IPS-15b (cell line): ENCODE results near the gene COA5.

Source experiments
- H3K27me3 ChIP-seq: one replicate; pipeline ENCODE4 v1.6.1; 2013; ENCODE audit warnings: low read length; ENCODE audit not compliant: control insufficient read depth, insufficient read depth
- H3K36me3 ChIP-seq: one replicate; pipeline ENCODE4 v1.6.1; 2013; ENCODE audit warnings: low read length; ENCODE audit not compliant: control insufficient read depth, insufficient read depth
- H3K4me1 ChIP-seq: one replicate; pipeline ENCODE4 v1.6.1; 2013; ENCODE audit warnings: mild to moderate bottlenecking, low read length; ENCODE audit not compliant: control insufficient read depth, insufficient read depth
- H3K4me3 ChIP-seq: one replicate; pipeline ENCODE4 v1.5.1; 2013; ENCODE audit warnings: low read depth, low read length
- H3K9ac ChIP-seq: one replicate; pipeline ENCODE4 v1.6.1; 2013; ENCODE audit warnings: low read depth, mild to moderate bottlenecking, low read length
- H3K9me3 ChIP-seq: one replicate; pipeline ENCODE4 v1.6.1; 2013; ENCODE audit warnings: mild to moderate bottlenecking, low read length; ENCODE audit not compliant: control insufficient read depth, insufficient read depth

Gene COA5

GRCh38 chr2:98556344-98557033 is 51.8 kb downstream of the COA5 start:
- Histone ChIP-seq H3K9ac (no peak overlapping the region), H3K4me1 (no peaks in the 10 kb centered on the region), H3K27me3 (no peaks in the 10 kb centered on the region), H3K36me3 (peaks cover 44% of the 10 kb centered on the region), H3K9me3 (no peaks in the 10 kb centered on the region), H3K4me3 (no peak overlapping the region)

DNA sequence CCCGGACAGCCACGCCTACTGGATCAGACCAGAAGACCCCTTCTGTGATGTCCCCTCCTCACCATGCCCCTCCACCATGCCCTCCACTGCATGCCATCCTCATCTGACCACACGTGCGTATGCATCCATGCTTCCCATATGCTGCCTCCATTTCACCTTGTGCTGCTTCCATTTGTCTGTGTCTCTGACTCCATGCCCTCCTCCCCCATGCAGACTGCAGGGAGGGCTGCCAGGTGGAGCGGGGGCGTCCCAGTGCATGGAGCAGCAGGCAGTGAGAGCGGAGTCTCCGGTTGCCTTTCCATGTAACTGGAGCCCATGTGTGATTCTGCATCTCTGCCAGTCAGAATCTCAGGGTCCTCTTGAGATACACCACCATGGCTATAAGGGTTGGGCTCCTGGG is 52.6 kb downstream of the COA5 start:
- Histone ChIP-seq H3K4me1 (no peaks in the 10 kb centered on the region), H3K9me3 (no peaks in the 10 kb centered on the region), H3K9ac (no peak overlapping the region), H3K4me3 (no peak overlapping the region), H3K36me3 (peaks cover 42% of the 10 kb centered on the region), H3K27me3 (no peaks in the 10 kb centered on the region)

- Histone ChIP-seq H3K4me1 (no peaks in the 10 kb centered on the region), H3K4me3 (no peak overlapping the region), H3K9me3 (no peaks in the 10 kb centered on the region), H3K36me3 (peaks cover 40% of the 10 kb centered on the region), H3K27me3 (no peaks in the 10 kb centered on the region), H3K9ac (no peak overlapping the region)
Observed at GRCh38 chr2:98554116-98554861, 54.0 kb downstream of the COA5 start.

DNA sequence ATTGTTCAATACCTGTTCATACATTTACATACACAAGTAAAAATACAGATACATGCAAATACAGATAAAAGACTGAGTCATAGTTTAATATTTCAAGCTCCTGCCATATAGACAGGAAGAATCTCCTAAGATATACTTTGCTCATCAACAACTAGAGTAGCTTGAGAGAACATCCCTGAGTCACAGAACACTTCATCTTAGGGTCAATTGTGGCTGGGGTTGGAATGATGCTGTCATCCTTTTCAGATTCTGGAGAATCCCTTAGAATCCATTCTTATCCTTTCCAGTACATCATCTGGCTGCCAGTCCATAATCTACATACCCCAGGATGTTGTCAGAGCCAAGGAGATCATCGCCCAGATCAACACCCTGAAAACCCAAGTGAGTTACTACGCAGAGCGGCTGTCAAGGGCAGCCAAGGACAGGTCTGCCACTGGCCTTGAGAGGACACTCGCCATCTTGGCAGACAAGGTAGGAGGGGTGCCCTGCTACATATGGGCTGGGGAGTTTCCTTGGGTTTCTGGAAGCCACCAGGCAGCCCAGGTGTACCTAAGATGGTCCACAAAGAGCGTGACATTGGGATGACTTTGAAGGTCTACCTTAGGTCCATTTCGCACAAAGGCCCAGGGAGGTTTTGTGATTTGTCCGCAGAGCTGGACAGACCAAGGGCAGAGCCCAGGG is 55.7 kb downstream of the COA5 start:
- H3K27me3 ChIP-seq = no peaks in the 10 kb centered on the region
- H3K4me3 ChIP-seq = no peak overlapping the region
- H3K9me3 ChIP-seq = no peaks in the 10 kb centered on the region
- H3K4me1 ChIP-seq = no peaks in the 10 kb centered on the region
- H3K9ac ChIP-seq = no peak overlapping the region
- H3K36me3 ChIP-seq = peaks cover 44% of the 10 kb centered on the region

DNA sequence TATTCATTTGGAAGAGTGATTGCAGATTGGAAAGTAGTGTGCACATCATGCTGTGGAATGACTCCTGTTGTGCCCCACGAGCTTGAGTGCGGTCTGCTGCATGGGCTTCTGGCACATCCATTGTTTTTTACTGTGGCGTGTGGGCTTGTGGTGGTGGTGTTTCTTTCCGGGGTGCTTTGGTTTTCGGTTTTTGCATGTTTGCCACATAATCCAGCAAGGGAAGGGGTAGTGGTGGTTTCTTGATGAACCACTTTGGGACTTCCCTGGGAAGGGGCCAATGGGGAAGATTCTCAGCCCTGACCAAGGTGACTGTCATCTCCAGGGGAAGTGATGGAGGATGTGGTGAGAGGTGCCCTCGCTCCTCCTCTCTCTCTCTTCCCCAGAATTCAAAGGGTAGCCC is 57.0 kb downstream of the COA5 start:
- H3K4me1 ChIP-seq = no peaks in the 10 kb centered on the region
- no peak overlapping the region for H3K9ac ChIP-seq
- peaks cover 47% of the 10 kb centered on the region for H3K36me3 ChIP-seq
- H3K4me3 ChIP-seq = no peak overlapping the region
- no peaks in the 10 kb centered on the region for H3K9me3 ChIP-seq
- no peaks in the 10 kb centered on the region for H3K27me3 ChIP-seq

- Histone ChIP-seq H3K4me3 (no peak overlapping the region), H3K36me3 (peaks cover 46% of the 10 kb centered on the region), H3K4me1 (no peaks in the 10 kb centered on the region), H3K9me3 (no peaks in the 10 kb centered on the region), H3K9ac (no peak overlapping the region), H3K27me3 (no peaks in the 10 kb centered on the region)
Observed at GRCh38 chr2:98550165-98550564, 58.1 kb downstream of the COA5 start.
